OCI-LY7 (cell line): ENCODE data around the gene ZSWIM1.

Experiments
- EZH2phosphoT487 ChIP-seq: fragments of 200-600 bp; sonication (generic); IDR thresholded peaks from 2 replicates; pipeline ENCODE4 v1.6.1; 2018; ENCODE audit warnings: low read depth, borderline replicate concordance, mild to moderate bottlenecking, mixed run types, antibody characterized with exemption, low read length, moderate library complexity, mixed read lengths
- TF ChIP-seq, protein P1 (sequence below): fragments of 200-600 bp; sonication (generic); conservative IDR thresholded peaks from 2 replicates; pipeline ENCODE4 v1.5.1; 2014; ENCODE audit warnings: mild to moderate bottlenecking, antibody characterized with exemption, low read length, moderate library complexity, mixed read lengths

DNA sequence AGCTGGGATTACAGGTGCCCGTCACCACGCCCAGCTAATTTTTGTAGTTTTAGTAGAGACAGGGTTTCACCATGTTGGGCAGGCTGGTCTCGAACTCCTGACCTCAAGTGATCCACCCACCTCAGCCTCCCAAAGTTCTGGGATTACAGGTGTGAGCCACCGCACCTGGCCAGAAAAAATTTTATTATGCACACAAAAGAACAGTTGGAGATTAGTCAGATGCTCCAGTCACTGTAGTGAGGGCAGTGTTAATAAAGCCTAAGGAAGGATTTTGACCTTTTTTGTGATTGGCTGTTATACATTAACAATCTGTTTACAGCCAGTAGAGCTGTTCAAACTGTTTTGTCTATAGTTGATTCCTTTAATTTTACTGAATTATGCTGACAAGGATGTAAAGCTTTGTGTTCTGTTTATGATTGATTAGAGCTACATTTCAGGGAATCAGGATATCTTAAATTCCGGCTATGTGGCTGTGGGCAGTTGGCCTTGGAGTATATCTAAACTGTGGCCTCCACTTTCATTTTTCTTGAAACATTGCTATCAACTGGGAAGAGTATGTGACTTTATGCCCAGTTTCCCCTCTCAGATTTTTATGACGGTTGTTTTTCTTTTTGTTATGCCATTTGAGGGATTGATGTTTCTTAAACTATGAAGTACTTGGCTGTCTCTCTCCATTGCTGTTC, 13.8 kb upstream of the ZSWIM1 start:
- TF ChIP-seq, protein P1, sequence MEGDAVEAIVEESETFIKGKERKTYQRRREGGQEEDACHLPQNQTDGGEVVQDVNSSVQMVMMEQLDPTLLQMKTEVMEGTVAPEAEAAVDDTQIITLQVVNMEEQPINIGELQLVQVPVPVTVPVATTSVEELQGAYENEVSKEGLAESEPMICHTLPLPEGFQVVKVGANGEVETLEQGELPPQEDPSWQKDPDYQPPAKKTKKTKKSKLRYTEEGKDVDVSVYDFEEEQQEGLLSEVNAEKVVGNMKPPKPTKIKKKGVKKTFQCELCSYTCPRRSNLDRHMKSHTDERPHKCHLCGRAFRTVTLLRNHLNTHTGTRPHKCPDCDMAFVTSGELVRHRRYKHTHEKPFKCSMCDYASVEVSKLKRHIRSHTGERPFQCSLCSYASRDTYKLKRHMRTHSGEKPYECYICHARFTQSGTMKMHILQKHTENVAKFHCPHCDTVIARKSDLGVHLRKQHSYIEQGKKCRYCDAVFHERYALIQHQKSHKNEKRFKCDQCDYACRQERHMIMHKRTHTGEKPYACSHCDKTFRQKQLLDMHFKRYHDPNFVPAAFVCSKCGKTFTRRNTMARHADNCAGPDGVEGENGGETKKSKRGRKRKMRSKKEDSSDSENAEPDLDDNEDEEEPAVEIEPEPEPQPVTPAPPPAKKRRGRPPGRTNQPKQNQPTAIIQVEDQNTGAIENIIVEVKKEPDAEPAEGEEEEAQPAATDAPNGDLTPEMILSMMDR = no peak
- TF ChIP-seq EZH2phosphoT487 = no peak
